GM19328 (cell line): Measurements from ENCODE around the gene MORN4.
"Not testable (repeated sequence)": the region's sequence is repeated elsewhere in the genome, so short reads cannot be mapped to it uniquely, and the experiment has no call there.

Experiments
- ATAC-seq: cut with Tn5 transposase; IDR thresholded peaks from one replicate; pipeline ENCODE4 v1.9.1; 2021; ENCODE audit warnings: mild to moderate bottlenecking, moderate library complexity; ENCODE audit not compliant: unreplicated experiment

The MORN4 gene

GRCh38 chr10:97632949-97633884 lies at the start of gene MORN4:
MORN4 (minus strand) TSS chr10:97633500; CDS start chr10:97619653, 13,847 bp downstream.
- peak; percentile 99 for ATAC-seq

GRCh38 chr10:97682042-97682441 lies 48.7 kb upstream of the MORN4 start:
- ATAC-seq, result no peak

DNA sequence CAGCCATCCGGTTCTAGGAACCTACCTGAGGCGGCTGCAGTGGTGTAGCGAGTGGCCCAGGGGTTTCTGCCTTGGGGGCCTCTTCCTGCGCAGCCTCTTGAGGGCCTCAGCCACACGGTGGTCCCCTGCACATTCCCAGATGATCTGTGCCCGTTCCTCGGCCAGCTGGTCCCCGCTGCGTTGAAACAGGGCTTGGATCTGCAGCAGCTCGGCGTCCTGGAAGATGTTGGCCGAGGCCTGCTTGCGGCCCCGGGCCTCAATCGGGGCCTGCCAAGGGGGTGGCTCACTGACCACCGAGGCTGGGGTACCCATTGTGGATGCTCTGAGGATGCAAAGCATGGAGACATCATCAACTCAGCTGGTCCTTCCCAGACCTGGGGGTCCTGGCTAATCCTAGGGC lies 46.3 kb upstream of the MORN4 start:
- ATAC-seq, result no peak

GRCh38 chr10:97676770-97677581 lies 43.7 kb upstream of the MORN4 start:
- ATAC-seq, result no peak

DNA sequence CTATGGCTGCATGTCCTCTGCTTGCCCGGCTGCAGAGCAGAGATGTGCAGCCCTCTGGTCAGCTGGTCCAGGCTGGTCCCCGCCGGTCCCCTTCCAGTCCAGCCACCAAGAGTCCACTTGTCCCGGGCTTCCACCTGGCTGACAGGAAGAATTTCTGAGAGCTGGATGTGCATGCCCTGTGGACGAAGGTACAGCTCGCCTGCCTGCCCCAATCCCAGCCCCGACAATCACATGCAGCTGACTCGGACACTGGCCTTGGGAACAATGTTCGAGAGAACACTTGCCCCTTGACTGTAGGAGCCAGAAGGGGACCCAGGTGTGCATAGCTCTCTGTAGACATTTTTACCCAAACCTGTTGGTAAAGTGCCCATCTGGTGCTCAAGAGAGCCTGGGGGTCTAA lies 41.9 kb upstream of the MORN4 start:
- ATAC-seq, result no peak

GRCh38 chr10:97673736-97674525 lies 40.6 kb upstream of the MORN4 start:
- no peak for ATAC-seq

DNA sequence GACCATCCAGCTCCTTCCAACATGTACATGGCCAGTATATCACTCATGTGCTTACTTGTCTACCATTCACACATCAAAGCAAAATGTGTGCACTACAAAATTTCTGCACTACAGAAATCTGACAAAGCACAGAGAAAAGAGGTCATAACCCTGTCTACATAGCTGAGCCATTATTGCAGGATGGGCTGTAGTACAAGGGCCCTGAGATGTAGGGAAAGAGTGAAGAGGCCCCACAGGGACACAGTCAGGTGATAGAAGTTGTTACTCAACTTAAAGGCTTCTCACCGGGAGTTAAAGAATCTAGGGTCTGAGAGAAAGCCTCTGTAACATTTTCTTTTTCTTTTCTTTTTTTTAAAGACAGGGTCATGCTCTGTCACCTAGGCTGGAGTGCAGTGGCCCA lies 36.3 kb upstream of the MORN4 start:
- no peak for ATAC-seq

DNA sequence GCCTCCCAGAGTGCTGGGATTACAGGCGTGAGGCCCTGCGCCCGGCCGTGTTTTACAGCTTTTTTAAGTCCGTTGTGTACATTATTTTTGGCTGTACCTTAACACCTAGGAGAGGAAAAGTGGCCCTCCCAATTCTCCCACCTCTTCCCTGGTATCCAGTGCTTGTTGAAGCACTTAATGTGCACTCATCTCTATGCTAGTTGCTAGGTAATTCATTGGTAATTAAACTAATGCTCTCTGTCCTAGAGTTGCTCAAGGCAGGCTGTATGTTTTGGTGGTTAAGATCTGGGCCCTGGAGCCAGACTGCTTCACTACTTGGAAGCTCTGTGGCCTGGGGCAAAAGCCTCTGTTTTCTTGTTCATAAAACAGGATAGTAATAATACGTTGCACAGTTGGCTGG lies 34.2 kb upstream of the MORN4 start:
- no peak for ATAC-seq

- ATAC-seq, result no peak
Observed at GRCh38 chr10:97666992-97667391, 33.7 kb upstream of the MORN4 start.

- ATAC-seq, result no peak
Observed at GRCh38 chr10:97664282-97664850, 31.1 kb upstream of the MORN4 start.

DNA sequence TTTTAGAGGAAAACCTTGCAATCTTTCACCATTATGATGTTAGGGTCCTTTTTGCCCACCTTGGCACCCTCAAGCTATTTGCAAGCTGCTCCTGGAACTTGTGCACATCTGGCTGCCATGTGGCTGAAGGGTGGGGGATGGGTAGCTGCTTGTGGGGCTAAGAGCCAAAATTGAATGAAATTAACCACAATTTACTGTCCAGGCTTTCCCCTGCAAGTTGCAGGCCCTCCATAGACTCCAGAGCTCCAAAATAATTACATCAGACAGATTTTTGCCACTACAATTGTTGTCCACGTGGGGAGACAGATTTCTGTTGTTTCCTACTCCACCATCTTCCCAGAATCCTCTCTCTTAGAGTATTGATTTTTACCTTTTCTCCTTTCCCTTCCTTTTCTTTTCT lies 26.3 kb upstream of the MORN4 start:
- ATAC-seq, result no peak

DNA sequence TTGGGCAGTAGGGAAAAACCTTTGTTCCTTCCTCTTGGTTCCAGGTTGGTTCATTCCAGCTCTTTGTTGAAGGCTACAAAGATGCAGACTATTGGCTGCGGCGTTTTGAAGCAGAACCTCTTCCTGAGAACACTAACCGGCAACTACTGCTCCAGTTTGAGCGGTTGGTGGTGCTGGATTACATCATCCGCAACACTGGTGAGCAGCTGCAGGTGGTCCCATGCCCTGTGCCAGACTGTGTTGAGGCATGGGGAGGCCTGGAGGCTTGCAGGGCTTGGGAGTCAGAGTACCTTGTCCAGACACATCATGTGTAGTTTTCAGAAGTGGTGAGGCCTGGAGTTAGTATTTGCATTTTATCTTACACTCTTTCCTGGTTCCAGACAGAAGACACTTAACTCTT lies 23.5 kb upstream of the MORN4 start:
- no peak for ATAC-seq

- no peak for ATAC-seq
Observed at GRCh38 chr10:97651773-97652172, 18.5 kb upstream of the MORN4 start.

DNA sequence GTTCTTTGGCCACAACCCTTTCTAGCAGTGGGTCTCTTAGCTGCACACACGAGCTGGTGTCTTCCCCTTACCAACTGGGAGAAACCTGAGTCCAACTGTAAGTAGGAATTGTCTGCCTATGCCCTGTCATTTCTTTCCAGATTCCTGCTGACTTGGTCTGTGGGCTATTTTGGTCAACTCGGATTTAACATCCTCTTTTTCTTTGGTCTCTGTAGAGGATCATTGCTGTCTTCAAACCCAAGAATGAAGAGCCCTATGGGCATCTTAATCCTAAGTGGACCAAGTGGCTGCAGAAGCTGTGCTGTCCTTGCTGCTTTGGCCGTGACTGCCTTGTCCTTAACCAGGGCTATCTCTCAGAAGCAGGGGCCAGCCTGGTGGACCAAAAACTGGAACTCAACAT lies 17.4 kb upstream of the MORN4 start:
- ATAC-seq, result no peak

DNA sequence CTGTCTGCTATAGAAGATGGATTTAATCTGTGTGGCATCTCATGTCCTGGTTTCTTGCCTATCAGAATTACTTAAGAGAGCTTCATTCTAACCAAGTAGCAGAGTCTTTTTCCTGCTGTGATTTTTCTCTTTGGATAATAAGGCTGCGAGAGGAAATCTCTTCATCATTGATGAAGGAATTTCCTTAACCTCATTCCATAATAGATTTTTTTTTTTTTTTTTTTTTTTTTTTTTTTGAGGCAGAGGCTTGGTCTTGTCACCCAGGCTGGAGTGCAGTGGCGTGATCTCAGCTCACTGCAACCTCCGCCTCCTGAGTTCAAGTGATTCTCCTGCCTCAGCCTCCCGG lies 16.1 kb upstream of the MORN4 start:
- not testable (repeated sequence) for ATAC-seq

DNA sequence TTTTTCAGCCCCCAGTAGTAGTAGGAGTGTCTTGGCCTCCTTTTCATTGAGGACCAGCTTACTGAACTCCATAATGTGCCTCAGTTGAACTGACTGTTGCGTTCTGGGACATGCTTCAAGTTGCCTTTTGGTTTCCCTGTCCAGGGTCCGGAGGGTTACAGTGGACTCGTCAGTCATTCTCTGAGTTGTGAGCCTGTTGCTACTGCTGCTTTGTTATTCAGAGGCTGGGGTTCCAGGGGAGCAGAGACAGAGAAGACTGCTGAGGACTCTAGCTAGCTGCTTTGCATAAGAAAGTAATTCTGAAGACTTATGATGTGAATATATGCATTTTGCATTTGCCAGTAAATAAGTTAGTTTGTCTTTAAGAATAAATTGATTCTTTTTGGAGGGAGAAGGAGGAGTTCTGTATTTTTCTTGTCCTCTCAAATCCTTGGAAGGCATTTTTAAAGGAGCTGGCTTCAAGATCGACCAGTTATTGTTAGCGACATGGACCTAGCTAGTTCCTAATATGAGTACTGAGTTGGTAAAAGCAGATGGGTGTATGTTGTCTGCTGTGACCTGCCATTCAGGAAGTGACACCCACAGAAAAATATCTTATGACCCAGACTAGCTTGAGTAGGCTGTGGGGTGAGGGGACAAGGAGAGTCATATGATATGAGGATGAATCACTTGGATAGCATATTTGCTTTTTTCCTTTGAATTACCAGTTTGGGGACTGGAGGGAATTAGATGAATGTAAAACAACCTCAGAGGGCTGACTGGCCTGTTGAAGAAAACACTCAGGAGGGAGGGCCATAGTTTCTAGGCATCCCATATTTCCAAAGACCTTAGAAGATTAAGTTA lies 15.5 kb upstream of the MORN4 start:
- peak; percentile 94 for ATAC-seq

DNA sequence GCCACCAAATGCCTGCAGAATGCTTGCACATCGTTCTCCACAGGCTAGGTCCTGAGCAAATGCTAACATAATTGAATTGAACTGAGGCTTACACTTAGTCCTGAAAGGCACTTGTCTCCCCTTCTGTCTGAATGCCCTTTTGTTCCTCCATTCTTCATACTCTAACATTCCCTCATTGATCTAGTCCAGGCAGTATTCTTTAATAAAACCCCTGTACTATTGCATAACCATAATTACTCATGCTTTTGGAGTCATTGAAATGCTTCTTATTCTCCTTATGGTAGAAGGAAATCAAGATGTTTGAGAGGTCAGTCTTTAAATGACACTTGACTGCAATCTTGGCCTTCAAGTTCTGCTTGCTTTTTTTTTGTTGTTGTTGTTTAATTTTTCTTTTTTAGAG lies 14.3 kb upstream of the MORN4 start:
- ATAC-seq, result no peak

GRCh38 chr10:97644936-97645335 lies 11.6 kb upstream of the MORN4 start:
- no peak for ATAC-seq

- ATAC-seq, result no peak
Observed at GRCh38 chr10:97643441-97643985, 10.2 kb upstream of the MORN4 start.
